ENCODE data around the gene GABRR1. TPM values are rescaled to one million over a fixed set of nuclear protein-coding genes. Genes with fewer than 3 reads are reported as not detected.
A peak's percentile ranks its signal among the peaks of the same experiment; 100 is the strongest.

The GABRR1 gene
- total RNA-seq, 1 experiment from 2014 or later: not detected

DNA sequence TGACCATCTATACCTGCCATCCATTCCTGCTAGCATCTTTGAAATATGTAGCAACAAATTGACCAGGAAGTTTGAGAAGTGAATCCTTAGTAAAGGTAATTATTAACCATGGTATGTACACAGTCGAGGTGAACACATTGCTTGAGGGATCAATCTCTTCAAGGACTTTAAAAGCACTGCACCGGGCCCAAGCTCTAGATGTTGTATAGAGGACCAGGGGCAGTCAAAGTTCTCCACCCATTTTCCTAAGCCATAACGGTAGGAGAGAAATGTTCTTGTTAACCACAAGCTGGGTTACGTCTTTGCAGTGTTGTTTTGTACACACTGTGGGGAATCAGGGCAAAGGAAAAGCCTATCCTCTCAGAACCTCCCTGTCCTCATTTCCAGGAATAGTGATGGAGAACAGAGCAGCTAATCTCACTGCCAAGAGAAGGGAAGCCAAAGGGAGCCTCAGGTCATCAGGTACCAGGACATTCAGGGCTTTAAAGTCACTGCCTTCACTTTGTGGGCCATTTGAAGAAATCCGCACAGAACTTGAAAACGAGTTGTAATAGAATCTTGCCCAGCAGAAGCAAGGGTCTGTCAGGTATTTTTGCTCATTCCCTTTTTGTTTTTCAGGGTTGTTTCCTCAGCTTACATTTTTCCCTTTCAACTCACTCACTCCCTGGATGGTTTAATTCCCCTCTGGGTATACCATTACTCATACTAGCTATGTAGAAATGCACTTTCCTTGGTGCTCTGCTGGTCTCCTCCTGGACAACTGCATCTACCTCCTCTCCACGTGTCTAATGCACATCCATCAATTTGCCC is 76.6 kb downstream of the GABRR1 start:
- intact Hi-C loops (cut with micrococcal nuclease): loop anchor here (10.0 kb wide), 1 partner anchor 156 kb away; no protein-coding TSS in a partner anchor
- no peaks in the 10 kb centered on the region for H3K36me3 ChIP-seq (ENCODE audit: control insufficient read depth in 1 of 2, insufficient read depth in 2 of 2, low read length in 2 of 2)
- H3K9me2 ChIP-seq (ENCODE audit: insufficient read depth): no peaks in the 10 kb centered on the region
- DNase-seq (ENCODE audit: low read depth, low spot score) (no peak), ATAC-seq (no peak)
- no peaks in the 10 kb centered on the region for H4K20me1 ChIP-seq (ENCODE audit: insufficient read depth)
- H3K9me3 ChIP-seq (ENCODE audit: control insufficient read depth in 1 of 2, insufficient read depth in 1 of 2, low read depth in 1 of 2, low read length in 2 of 2): no peaks in the 10 kb centered on the region
- no TSS peak for BruUV-seq (replicated peaks)
- POLR2A ChIA-PET: no interaction called here
- RAD21 ChIA-PET (ENCODE audit: low non-redundant PET in 1 of 2, low total read pairs in 2 of 2, uncharacterized antibody in 2 of 2, unreplicated experiment in 2 of 2): no interaction called here
- no peak overlapping the region for H3K27ac ChIP-seq (ENCODE audit: low read depth, low read length)
- no peak overlapping the region; the same call in 1 of the 2 replicates for H3K4me2 ChIP-seq (ENCODE audit: low read length)
- no peak overlapping the region for H3K9ac ChIP-seq (ENCODE audit: low read length)
- no peak overlapping the region for H2AFZ ChIP-seq (ENCODE audit: low read depth, low read length, poor library complexity, severe bottlenecking)
- no peak overlapping the region for H3K4me3 ChIP-seq (replicated peaks in 1 of 2; ENCODE audit: low read depth in 1 of 2, low read length in 2 of 2)
- no peak for TF ChIP-seq YY1 (IDR thresholded peaks at IDR 0.05; ENCODE audit: extremely low read depth, insufficient replicate concordance, low read depth, low read length)
- TF ChIP-seq FOSL1 (IDR thresholded peaks at IDR 0.05; ENCODE audit: low read depth): no peak
- no peaks in the 10 kb centered on the region for H3K79me2 ChIP-seq (ENCODE audit: insufficient read depth, low read length)
- no peaks in the 10 kb centered on the region for H3K27me3 ChIP-seq (ENCODE audit: insufficient read depth, low read length)
- CTCF ChIA-PET: no interaction called here
- peaks cover 7 to 26% of the 10 kb centered on the region in 2 experiments; a peak in 3 of 4 replicates for H3K4me1 ChIP-seq (ENCODE audit: control insufficient read depth in 1 of 2, insufficient read depth in 2 of 2, low read length in 2 of 2)

GRCh38 chr6:89139509-89140346 is 77.4 kb downstream of the GABRR1 start:
- ChIA-PET CTCF (no interaction called here), POLR2A (no interaction called here), RAD21 (ENCODE audit: low non-redundant PET in 1 of 2, low total read pairs in 2 of 2, uncharacterized antibody in 2 of 2, unreplicated experiment in 2 of 2) (no interaction called here)
- DNase-seq (ENCODE audit: low read depth, low spot score) (no peak), ATAC-seq (no peak)
- intact Hi-C loops (cut with micrococcal nuclease): loop anchor here (10.0 kb wide), 1 partner anchor 155 kb away; no protein-coding TSS in a partner anchor
- no peaks in the 10 kb centered on the region for H3K27me3 ChIP-seq (ENCODE audit: insufficient read depth, low read length)
- H3K36me3 ChIP-seq (ENCODE audit: control insufficient read depth in 1 of 2, insufficient read depth in 2 of 2, low read length in 2 of 2): no peaks in the 10 kb centered on the region
- H2AFZ ChIP-seq (ENCODE audit: low read depth, low read length, poor library complexity, severe bottlenecking): no peak overlapping the region
- no peaks in the 10 kb centered on the region for H4K20me1 ChIP-seq (ENCODE audit: insufficient read depth)
- H3K9me3 ChIP-seq (ENCODE audit: control insufficient read depth in 1 of 2, insufficient read depth in 1 of 2, low read depth in 1 of 2, low read length in 2 of 2): no peaks in the 10 kb centered on the region
- no peak overlapping the region for H3K9ac ChIP-seq (ENCODE audit: low read length)
- H3K4me2 ChIP-seq (ENCODE audit: low read length): peak overlapping the region; percentile 22; the same call in 1 of the 2 replicates
- H3K27ac ChIP-seq (ENCODE audit: low read depth, low read length): no peak overlapping the region
- TF ChIP-seq SIN3A (IDR thresholded peaks at IDR 0.05; ENCODE audit: low read depth) (no peak), FOSL1 (IDR thresholded peaks at IDR 0.05; ENCODE audit: low read depth) (no peak), RAD21 (IDR thresholded peaks at IDR 0.05; ENCODE audit: low read depth) (no peak), ELF1 (IDR thresholded peaks at IDR 0.05; ENCODE audit: borderline replicate concordance, low read depth) (no peak), TCF7L2 (IDR thresholded peaks at IDR 0.05; ENCODE audit: borderline replicate concordance, extremely low read depth, insufficient read depth, insufficient read length) (no peak), EZH2 (IDR thresholded peaks at IDR 0.05) (no peak), CEBPB (IDR thresholded peaks at IDR 0.05; ENCODE audit: low read depth) (no peak), EZH2phosphoT487 (IDR thresholded peaks at IDR 0.05; ENCODE audit: borderline replicate concordance) (no peak), ZNF274 (IDR thresholded peaks at IDR 0.05; ENCODE audit: low read depth, low read length) (no peak)
- TF ChIP-seq, protein P1, sequence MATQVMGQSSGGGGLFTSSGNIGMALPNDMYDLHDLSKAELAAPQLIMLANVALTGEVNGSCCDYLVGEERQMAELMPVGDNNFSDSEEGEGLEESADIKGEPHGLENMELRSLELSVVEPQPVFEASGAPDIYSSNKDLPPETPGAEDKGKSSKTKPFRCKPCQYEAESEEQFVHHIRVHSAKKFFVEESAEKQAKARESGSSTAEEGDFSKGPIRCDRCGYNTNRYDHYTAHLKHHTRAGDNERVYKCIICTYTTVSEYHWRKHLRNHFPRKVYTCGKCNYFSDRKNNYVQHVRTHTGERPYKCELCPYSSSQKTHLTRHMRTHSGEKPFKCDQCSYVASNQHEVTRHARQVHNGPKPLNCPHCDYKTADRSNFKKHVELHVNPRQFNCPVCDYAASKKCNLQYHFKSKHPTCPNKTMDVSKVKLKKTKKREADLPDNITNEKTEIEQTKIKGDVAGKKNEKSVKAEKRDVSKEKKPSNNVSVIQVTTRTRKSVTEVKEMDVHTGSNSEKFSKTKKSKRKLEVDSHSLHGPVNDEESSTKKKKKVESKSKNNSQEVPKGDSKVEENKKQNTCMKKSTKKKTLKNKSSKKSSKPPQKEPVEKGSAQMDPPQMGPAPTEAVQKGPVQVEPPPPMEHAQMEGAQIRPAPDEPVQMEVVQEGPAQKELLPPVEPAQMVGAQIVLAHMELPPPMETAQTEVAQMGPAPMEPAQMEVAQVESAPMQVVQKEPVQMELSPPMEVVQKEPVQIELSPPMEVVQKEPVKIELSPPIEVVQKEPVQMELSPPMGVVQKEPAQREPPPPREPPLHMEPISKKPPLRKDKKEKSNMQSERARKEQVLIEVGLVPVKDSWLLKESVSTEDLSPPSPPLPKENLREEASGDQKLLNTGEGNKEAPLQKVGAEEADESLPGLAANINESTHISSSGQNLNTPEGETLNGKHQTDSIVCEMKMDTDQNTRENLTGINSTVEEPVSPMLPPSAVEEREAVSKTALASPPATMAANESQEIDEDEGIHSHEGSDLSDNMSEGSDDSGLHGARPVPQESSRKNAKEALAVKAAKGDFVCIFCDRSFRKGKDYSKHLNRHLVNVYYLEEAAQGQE (IDR thresholded peaks at IDR 0.05; ENCODE audit: low read depth): no peak
- no TSS peak for BruUV-seq (replicated peaks)
- H3K4me1 ChIP-seq (ENCODE audit: control insufficient read depth in 1 of 2, insufficient read depth in 2 of 2, low read length in 2 of 2): peaks cover 3 to 17% of the 10 kb centered on the region in 2 experiments; a peak in 3 of 4 replicates
- H3K9me2 ChIP-seq (ENCODE audit: insufficient read depth): no peaks in the 10 kb centered on the region
- H3K4me3 ChIP-seq (replicated peaks in 1 of 2; ENCODE audit: low read depth in 1 of 2, low read length in 2 of 2): no peak overlapping the region
- H3K79me2 ChIP-seq (ENCODE audit: insufficient read depth, low read length): no peaks in the 10 kb centered on the region

Measured in HCT116 (cell line).